ENCODE measurements around the gene NCOA7.

DNA sequence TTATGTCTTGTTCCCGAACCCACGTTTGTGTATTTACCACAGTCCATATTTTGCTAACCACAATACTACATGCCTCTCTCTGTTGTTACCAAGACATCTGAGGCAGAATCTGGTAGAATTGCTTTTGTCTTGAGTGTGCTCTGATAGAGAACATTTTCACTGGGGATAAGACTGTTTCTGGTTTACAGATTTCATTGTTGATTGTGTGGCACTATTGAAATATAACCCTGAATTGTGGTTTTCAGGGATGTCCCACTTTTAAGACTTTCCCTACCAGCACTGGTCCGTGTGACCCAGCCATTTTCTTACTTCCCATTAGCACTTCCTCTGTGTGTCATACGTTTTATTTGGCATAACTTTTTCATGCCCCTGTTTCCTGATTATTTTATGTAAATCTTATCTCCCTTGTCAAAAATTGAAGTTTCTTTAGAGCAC, 12.2 kb downstream of the NCOA7 start:
- TF ChIP-seq, protein P1, sequence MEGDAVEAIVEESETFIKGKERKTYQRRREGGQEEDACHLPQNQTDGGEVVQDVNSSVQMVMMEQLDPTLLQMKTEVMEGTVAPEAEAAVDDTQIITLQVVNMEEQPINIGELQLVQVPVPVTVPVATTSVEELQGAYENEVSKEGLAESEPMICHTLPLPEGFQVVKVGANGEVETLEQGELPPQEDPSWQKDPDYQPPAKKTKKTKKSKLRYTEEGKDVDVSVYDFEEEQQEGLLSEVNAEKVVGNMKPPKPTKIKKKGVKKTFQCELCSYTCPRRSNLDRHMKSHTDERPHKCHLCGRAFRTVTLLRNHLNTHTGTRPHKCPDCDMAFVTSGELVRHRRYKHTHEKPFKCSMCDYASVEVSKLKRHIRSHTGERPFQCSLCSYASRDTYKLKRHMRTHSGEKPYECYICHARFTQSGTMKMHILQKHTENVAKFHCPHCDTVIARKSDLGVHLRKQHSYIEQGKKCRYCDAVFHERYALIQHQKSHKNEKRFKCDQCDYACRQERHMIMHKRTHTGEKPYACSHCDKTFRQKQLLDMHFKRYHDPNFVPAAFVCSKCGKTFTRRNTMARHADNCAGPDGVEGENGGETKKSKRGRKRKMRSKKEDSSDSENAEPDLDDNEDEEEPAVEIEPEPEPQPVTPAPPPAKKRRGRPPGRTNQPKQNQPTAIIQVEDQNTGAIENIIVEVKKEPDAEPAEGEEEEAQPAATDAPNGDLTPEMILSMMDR (IDR thresholded peaks at IDR 0.05; ENCODE audit: insufficient read depth, low read length, poor library complexity, severe bottlenecking), result no peak
- no peak for TF ChIP-seq EZH2phosphoT487 (conservative IDR thresholded peaks at IDR 0.05; ENCODE audit: low read length)

Measured in SU-DHL-6 (cell line).